ENCODE data around the gene LRRC4C.

GRCh38 chr11:40236526-40236925 lies 1222.9 kb downstream of the LRRC4C start:
- TF ChIP-seq, protein P1, sequence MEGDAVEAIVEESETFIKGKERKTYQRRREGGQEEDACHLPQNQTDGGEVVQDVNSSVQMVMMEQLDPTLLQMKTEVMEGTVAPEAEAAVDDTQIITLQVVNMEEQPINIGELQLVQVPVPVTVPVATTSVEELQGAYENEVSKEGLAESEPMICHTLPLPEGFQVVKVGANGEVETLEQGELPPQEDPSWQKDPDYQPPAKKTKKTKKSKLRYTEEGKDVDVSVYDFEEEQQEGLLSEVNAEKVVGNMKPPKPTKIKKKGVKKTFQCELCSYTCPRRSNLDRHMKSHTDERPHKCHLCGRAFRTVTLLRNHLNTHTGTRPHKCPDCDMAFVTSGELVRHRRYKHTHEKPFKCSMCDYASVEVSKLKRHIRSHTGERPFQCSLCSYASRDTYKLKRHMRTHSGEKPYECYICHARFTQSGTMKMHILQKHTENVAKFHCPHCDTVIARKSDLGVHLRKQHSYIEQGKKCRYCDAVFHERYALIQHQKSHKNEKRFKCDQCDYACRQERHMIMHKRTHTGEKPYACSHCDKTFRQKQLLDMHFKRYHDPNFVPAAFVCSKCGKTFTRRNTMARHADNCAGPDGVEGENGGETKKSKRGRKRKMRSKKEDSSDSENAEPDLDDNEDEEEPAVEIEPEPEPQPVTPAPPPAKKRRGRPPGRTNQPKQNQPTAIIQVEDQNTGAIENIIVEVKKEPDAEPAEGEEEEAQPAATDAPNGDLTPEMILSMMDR (IDR thresholded peaks at IDR 0.05): no peak
- TF ChIP-seq POLR2A (IDR thresholded peaks at IDR 0.05): no peak

Data from Peyer's patch (tissue), 4 donors.